GM12801 (cell line): Measurements from ENCODE around the gene HCFC2.

Source experiments
- TF ChIP-seq, protein P1 (sequence below): IDR thresholded peaks from one replicate; pipeline ENCODE4 v1.5.1; 2011; ENCODE audit warnings: control low read depth; ENCODE audit not compliant: insufficient read length; ENCODE audit errors: extremely low read depth

The HCFC2 gene

DNA sequence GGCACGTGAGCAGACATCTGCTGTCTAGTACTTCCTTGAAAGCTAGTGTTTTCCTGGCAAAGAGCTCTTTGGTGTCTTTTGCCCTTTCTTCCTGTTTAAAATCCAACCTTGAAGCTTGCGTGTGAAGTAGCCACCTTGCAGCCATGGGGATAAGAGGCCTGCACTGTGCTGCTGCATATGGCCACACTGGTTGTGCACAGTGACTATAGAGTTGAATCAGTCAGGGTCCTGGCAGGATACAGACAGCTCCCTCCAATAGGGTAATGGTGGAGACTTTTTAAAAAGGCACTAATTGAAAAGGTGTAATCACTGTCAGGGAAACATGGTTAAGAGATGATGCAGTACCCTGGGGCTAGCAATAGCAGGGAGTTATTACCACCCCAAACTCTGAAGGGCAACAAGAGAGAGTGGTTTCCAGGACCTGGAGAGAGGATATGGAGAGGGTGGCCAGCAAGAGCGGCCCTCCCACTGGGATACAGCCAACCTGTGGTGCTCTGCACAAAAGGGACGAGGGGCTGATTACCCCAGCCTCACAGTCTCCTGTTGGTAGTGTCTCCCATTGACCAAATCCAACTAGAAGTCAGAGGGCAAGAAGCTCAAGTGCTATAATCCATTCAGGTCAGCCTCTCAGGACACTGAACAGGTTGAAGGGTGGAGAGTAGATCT is 9.5 kb upstream of the HCFC2 start:
- TF ChIP-seq, protein P1, sequence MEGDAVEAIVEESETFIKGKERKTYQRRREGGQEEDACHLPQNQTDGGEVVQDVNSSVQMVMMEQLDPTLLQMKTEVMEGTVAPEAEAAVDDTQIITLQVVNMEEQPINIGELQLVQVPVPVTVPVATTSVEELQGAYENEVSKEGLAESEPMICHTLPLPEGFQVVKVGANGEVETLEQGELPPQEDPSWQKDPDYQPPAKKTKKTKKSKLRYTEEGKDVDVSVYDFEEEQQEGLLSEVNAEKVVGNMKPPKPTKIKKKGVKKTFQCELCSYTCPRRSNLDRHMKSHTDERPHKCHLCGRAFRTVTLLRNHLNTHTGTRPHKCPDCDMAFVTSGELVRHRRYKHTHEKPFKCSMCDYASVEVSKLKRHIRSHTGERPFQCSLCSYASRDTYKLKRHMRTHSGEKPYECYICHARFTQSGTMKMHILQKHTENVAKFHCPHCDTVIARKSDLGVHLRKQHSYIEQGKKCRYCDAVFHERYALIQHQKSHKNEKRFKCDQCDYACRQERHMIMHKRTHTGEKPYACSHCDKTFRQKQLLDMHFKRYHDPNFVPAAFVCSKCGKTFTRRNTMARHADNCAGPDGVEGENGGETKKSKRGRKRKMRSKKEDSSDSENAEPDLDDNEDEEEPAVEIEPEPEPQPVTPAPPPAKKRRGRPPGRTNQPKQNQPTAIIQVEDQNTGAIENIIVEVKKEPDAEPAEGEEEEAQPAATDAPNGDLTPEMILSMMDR: no peak

DNA sequence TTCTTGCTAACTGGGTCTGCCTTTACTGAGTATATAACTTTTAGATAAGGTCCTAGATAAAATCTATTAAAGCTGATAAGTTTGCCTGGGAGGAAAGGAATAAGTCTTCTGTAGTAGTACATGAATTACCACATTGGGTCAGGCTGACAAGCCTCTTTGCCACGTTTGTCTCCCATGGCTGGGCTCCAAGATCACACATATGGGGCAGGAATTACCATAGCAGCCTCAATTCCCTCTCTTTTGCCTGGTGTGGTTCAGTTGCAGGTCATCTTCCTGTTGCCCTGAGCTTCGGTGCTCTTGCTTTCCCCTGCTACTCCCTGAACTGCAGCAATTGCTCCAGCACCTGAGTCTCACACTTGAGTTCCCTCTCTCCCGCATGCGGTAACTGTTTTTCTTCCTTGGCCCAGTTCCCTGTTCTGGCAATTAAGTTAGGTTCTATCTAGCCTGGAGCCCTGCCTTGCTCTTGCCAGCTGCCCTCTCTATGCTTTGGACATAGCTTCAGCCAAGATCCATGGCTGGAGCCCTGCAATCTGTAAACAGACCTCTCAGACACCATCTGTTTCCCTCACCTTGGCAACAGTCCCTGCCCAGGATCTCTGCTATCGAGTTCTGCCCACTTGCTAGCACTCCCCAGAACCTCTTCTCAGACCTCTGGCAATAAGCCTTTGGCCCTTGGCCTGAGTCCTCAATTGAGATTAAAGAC is 8.5 kb upstream of the HCFC2 start:
- TF ChIP-seq, protein P1: no peak

DNA sequence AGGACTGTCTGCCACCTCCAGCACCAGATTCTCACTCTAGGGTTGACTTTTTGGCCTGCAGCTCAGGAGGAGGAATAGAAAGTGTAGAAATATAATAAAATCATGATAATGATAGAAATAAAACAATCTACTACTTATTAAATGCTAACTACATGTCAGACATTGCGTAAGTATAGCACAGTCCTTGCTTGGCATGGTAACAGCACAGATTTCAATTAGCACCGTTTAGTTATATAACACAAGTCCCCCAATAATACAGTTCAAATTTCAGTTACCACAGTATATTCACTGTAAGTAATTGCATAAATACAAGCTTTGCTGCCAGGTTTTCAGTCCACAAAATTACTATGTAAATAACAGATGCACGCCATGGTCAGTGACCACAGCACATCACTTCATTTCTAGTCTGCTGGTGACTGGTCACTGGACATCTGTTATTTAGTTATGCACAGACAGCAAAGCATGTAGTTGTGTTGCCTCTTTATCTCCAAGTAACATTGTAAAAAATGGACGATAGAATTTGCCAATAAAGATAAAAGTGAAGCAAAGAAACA is 7.8 kb upstream of the HCFC2 start:
- TF ChIP-seq, protein P1: no peak

DNA sequence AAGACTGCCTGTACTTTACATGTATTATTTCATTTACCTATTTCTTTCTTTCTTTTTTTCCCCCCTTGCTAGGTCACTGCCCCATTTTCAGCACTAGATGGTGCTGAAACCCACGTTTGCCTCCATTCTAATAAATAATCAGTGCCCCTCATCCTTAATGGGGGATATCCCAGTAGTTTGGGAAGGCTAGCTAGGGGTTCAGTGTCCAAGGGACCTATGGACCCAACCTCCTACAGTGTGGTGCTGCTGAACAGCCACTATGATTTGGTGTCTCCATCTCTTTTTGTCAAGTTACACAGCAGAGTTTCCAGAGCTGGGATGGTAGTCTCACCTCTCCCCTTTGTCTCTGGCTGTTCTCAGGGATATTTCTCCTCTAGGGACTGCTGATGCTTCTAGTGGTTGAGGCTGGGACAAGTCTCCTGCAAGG is 6.5 kb upstream of the HCFC2 start:
- TF ChIP-seq, protein P1: no peak

DNA sequence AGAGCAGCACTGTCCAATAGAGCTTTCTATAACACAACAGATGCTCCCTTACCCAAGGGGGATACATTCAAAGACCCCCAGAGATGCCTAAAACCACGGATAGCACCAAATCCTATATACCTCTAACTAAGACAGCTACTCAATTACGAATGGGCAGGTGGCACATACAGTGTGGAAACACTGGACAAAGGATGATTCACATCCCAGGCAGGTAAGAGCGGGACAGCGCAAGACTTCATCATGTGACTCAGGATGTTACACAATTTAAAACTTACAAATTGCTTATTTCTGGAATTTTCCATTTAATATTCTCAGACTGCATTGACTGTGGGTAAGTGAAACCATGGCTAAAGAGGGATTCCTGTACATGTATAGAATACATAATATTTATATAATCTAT is 5.5 kb upstream of the HCFC2 start:
- TF ChIP-seq, protein P1: no peak

DNA sequence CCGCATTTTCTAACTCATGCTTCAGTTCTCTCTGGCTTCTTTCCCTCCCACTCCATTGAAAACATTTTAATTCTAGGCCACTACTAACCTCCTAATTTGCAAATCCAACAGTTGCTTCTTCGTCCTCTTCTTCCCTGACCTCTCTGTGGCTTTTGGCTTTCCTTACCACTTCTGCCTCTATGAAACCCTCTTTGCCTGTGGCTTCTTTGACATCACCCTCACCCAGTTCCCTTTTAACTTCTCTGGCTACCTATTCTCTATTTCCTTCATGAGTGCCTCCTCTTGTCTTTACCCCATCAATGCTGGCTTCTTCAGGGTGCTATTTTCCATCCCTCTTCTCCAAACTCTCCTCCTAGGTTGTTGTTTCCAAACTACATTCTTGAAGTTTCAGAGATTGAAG is 4.4 kb upstream of the HCFC2 start:
- TF ChIP-seq, protein P1: no peak

DNA sequence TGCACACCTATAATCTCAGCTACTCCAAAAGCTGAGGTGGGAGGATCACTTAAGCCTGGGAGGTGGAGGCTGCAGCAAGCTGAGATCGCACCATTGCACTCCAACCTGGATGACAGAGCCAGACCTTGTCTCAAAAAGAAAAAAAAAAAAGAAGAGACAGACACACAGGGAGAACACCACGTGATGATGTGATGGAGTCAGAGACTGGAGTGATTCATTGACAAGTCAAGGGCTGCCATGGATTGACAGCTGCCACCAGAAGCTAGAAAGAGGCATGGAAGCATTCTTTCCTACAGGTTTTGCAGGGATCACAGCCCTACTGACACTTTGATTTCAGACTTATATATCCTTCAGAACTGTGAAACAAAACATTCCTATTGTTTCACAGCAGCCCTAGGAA is 3.5 kb upstream of the HCFC2 start:
- TF ChIP-seq, protein P1: no peak
